ENCODE measurements around the gene PDE8A. TPM values are rescaled to one million over a fixed set of nuclear protein-coding genes. Genes with fewer than 3 reads are reported as not detected.
"Not testable (repeated sequence)": the region's sequence is repeated elsewhere in the genome, so short reads cannot be mapped to it uniquely, and the experiment has no call there.

The PDE8A gene
- total and polyA plus RNA-seq, 2 of the 4 experiments (the other 2 are of a cell fraction), result 32.4 to 35.9 TPM

DNA sequence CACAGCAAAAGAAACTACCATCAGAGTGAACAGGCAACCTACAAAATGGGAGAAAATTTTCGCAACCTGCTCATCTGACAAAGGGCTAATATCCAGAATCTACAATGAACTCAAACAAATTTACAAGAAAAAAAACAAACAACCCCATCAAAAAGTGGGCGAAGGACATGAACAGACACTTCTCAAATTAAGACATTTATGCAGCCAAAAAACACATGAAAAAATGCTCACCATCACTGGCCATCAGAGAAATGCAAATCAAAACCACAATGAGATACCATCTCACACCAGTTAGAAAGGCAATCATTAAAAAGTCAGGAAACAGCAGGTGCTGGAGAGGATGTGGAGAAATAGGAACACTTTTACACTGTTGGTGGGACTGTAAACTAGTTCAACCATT, 30.1 kb downstream of the PDE8A start:
- H3K4me2 ChIP-seq (ENCODE audit: low read depth, low read length); H4K5ac ChIP-seq (ENCODE audit: low read depth, low read length); CTCF ChIA-PET; H3K23ac ChIP-seq (ENCODE audit: low read depth, low read length); H3K36me3 ChIP-seq (ENCODE audit: control insufficient read depth, insufficient read depth, low read length); H3K27me3 ChIP-seq (ENCODE audit: control insufficient read depth, insufficient read depth, low read length); dilution Hi-C loops (cut with HindIII; ENCODE audit: low sequenced_read_pairs, unreplicated experiment); H3K27ac ChIP-seq (ENCODE audit: insufficient read depth, low read length); H3K4me3 ChIP-seq (ENCODE audit: insufficient read depth, low read depth, low read length); H4K91ac ChIP-seq (ENCODE audit: insufficient read depth, low read depth, low read length); H3K56ac ChIP-seq (ENCODE audit: extremely low read depth, insufficient read depth, low read length); H2BK120ac ChIP-seq (ENCODE audit: low read depth, low read length); H2BK5ac ChIP-seq (ENCODE audit: low read depth, low read length, poor library complexity, severe bottlenecking); H2AFZ ChIP-seq (replicated peaks; ENCODE audit: low read length, poor library complexity); H3K4ac ChIP-seq (ENCODE audit: low read depth, low read length); H4K8ac ChIP-seq (ENCODE audit: low read depth in 2 of 2, low read length in 2 of 2); H3K14ac ChIP-seq (replicated peaks; ENCODE audit: low read depth, low read length); H3K18ac ChIP-seq (ENCODE audit: low read depth, low read length); H2BK15ac ChIP-seq (ENCODE audit: low read depth, low read length); H2AK5ac ChIP-seq (ENCODE audit: low read depth, low read length); H2BK20ac ChIP-seq (ENCODE audit: low read depth, low read length); DNase-seq; ATAC-seq (ENCODE audit: low read depth); H3K9me3 ChIP-seq (ENCODE audit: control insufficient read depth, insufficient read depth, low read length); BruUV-seq (replicated peaks); POLR2A ChIA-PET (ENCODE audit: unreplicated experiment); H2AK9ac ChIP-seq (replicated peaks; ENCODE audit: low read depth, low read length, poor library complexity); H3K9ac ChIP-seq (ENCODE audit: low read depth, low read length); intact Hi-C loops (cut with micrococcal nuclease): not testable (repeated sequence)
- no CpG with 5 or more reads among the region's 2 CpGs for WGBS, 2 experiments (ENCODE audit: extremely low coverage in 2 of 2, insufficient read length in 1 of 2)
- in situ Hi-C loops (cut with MboI; ENCODE audit: low sequenced_read_pairs), result loop anchor here (10.0 kb wide), 1 partner anchor 63 kb away; no protein-coding TSS in a partner anchor
- peaks cover 21% of the 10 kb centered on the region for H3K9me1 ChIP-seq (ENCODE audit: insufficient read depth, low read length)
- H3K79me1 ChIP-seq (ENCODE audit: low read depth in 1 of 2, low read length in 2 of 2), result peaks cover 38 to 73% of the 10 kb centered on the region in 2 experiments
- peaks cover 62% of the 10 kb centered on the region for H4K20me1 ChIP-seq (ENCODE audit: insufficient read depth, low read length)
- peaks cover 21% of the 10 kb centered on the region for H3K4me1 ChIP-seq (ENCODE audit: control insufficient read depth, insufficient read depth, low read length)
